IMR-90 (cell line): ENCODE data around the gene PDGFD. TPM values are rescaled to one million over a fixed set of nuclear protein-coding genes. Genes with fewer than 3 reads are reported as not detected.
A peak's percentile ranks its signal among the peaks of the same experiment; 100 is the strongest.

Source experiments
- ATAC-seq: fragments of 200-7000 bp; cut with Tn5 transposase; 2 replicates; pipeline ENCODE4 v1.9.1; 2020; ENCODE audit warnings: low read depth, mild to moderate bottlenecking, moderate library complexity
- BruUV-seq: library from RNA; stranded (reverse); fragments of 400-500 nt; replicated peaks from 2 replicates; lab custom pipeline; 2021; lab: Mats Ljungman, UMichigan
- CTCF ChIA-PET: fragments of 300-600 bp; formaldehyde crosslinking; extraction: SDS; loops from one replicate; lab custom pipeline; 2021; ENCODE audit warnings: antibody characterized with exemption; lab: Yijun Ruan, JAX
- POLR2A ChIA-PET: fragments of 300-600 bp; sonication (Branson Sonifier 250); formaldehyde crosslinking; loops from one replicate; lab custom pipeline; 2022; ENCODE audit warnings: antibody characterized with exemption; ENCODE audit not compliant: unreplicated experiment; lab: Charles Lee
- DNase-seq: peaks from one replicate; pipeline ENCODE4 v3.0.0; 2013
- H2AFZ ChIP-seq: replicated peaks from 2 replicates; pipeline ENCODE3; 2013; ENCODE audit warnings: low read length, mild to moderate bottlenecking; ENCODE audit not compliant: poor library complexity
- H2AK5ac ChIP-seq: 2 replicates; pipeline ENCODE4 v1.6.1; 2013; ENCODE audit warnings: low read depth, low read length, inconsistent platforms
- H2AK9ac ChIP-seq: replicated peaks from 2 replicates; pipeline ENCODE3; 2013; ENCODE audit warnings: mild to moderate bottlenecking, low read depth, low read length, moderate library complexity; ENCODE audit not compliant: poor library complexity
- H2BK120ac ChIP-seq: 2 replicates; pipeline ENCODE4 v1.6.1; 2013; ENCODE audit warnings: low read depth, low read length, inconsistent platforms
- H2BK15ac ChIP-seq: 3 replicates; pipeline ENCODE4 v1.6.1; 2013; ENCODE audit warnings: low read depth, low read length, inconsistent platforms
- H2BK20ac ChIP-seq: 2 replicates; pipeline ENCODE4 v1.6.1; 2013; ENCODE audit warnings: low read depth, mild to moderate bottlenecking, inconsistent platforms, low read length, moderate library complexity
- H2BK5ac ChIP-seq: 2 replicates; pipeline ENCODE4 v1.6.1; 2013; ENCODE audit warnings: mild to moderate bottlenecking, low read depth, low read length, inconsistent platforms; ENCODE audit not compliant: poor library complexity, severe bottlenecking
- H3K14ac ChIP-seq: replicated peaks from 2 replicates; pipeline ENCODE4 v1.6.1; 2013; ENCODE audit warnings: low read depth, low read length, inconsistent platforms
- H3K18ac ChIP-seq: 2 replicates; pipeline ENCODE4 v1.6.1; 2013; ENCODE audit warnings: low read depth, low read length, control low read depth
- H3K23ac ChIP-seq: 2 replicates; pipeline ENCODE4 v1.6.1; 2013; ENCODE audit warnings: low read depth, low read length, inconsistent platforms
- H3K27ac ChIP-seq: 2 replicates; pipeline ENCODE4 v1.5.1; 2013; ENCODE audit warnings: mild to moderate bottlenecking, control low read depth, low read length; ENCODE audit not compliant: insufficient read depth
- H3K27me3 ChIP-seq: 2 replicates; pipeline ENCODE4 v1.6.1; 2013; ENCODE audit warnings: low read length; ENCODE audit not compliant: control insufficient read depth, insufficient read depth
- H3K36me3 ChIP-seq: 2 replicates; pipeline ENCODE4 v1.6.1; 2013; ENCODE audit warnings: low read length, mixed read lengths; ENCODE audit not compliant: control insufficient read depth, insufficient read depth
- H3K4ac ChIP-seq: 2 replicates; pipeline ENCODE4 v1.6.1; 2013; ENCODE audit warnings: low read depth, low read length, inconsistent platforms
- H3K4me1 ChIP-seq: 2 replicates; pipeline ENCODE4 v1.6.1; 2013; ENCODE audit warnings: low read length, mixed read lengths; ENCODE audit not compliant: control insufficient read depth, insufficient read depth
- H3K4me2 ChIP-seq: 2 replicates; pipeline ENCODE4 v1.6.1; 2013; ENCODE audit warnings: low read depth, mild to moderate bottlenecking, control low read depth, low read length, moderate library complexity
- H3K4me3 ChIP-seq: 2 replicates; pipeline ENCODE4 v1.5.1; 2013; ENCODE audit warnings: low read depth, mild to moderate bottlenecking, control low read depth, low read length, moderate library complexity; ENCODE audit not compliant: insufficient read depth
- H3K56ac ChIP-seq: 2 replicates; pipeline ENCODE4 v1.6.1; 2013; ENCODE audit warnings: low read length, inconsistent platforms; ENCODE audit not compliant: insufficient read depth; ENCODE audit errors: extremely low read depth
- H3K79me1 ChIP-seq, 2 experiments: 2 replicates each; pipeline ENCODE4 v1.6.1; 2013; ENCODE audit warnings: low read length in 2 of 2, inconsistent platforms in 1 of 2, low read depth in 1 of 2
- H3K9ac ChIP-seq: 2 replicates; pipeline ENCODE4 v1.6.1; 2013; ENCODE audit warnings: low read depth, low read length, control low read depth
- H3K9me1 ChIP-seq: 2 replicates; pipeline ENCODE4 v1.6.1; 2013; ENCODE audit warnings: low read length, inconsistent platforms; ENCODE audit not compliant: insufficient read depth
- H3K9me3 ChIP-seq: 2 replicates; pipeline ENCODE4 v1.6.1; 2013; ENCODE audit warnings: low read length; ENCODE audit not compliant: control insufficient read depth, insufficient read depth
- H4K20me1 ChIP-seq: 2 replicates; pipeline ENCODE4 v1.6.1; 2013; ENCODE audit warnings: low read length, inconsistent platforms; ENCODE audit not compliant: insufficient read depth
- H4K5ac ChIP-seq: 2 replicates; pipeline ENCODE4 v1.6.1; 2013; ENCODE audit warnings: mild to moderate bottlenecking, low read depth, low read length, control low read depth
- H4K8ac ChIP-seq, 2 experiments: 2 replicates each; pipeline ENCODE4 v1.6.1; 2013; ENCODE audit warnings: low read depth in 2 of 2, low read length in 2 of 2, control low read depth in 1 of 2, inconsistent platforms in 1 of 2
- H4K91ac ChIP-seq: 2 replicates; pipeline ENCODE4 v1.6.1; 2013; ENCODE audit warnings: low read depth, low read length, inconsistent platforms; ENCODE audit not compliant: insufficient read depth
- CEBPB ChIP-seq: IDR thresholded peaks from 2 replicates; pipeline ENCODE4 v1.6.1; 2012; ENCODE audit warnings: low read depth, low read length, improper control_type of control experiment
- MAFK ChIP-seq: IDR thresholded peaks from 2 replicates; pipeline ENCODE4 v1.6.1; 2012; ENCODE audit warnings: low read depth, low read length, improper control_type of control experiment
- MAZ ChIP-seq: IDR thresholded peaks from 2 replicates; pipeline ENCODE4 v1.6.1; 2012; ENCODE audit warnings: low read depth, mild to moderate bottlenecking, low read length, improper control_type of control experiment, moderate library complexity, borderline replicate concordance
- RAD21 ChIP-seq: IDR thresholded peaks from 2 replicates; pipeline ENCODE4 v1.6.1; 2012; ENCODE audit warnings: low read length, improper control_type of control experiment
- dilution Hi-C: fragments of 300-500 bp; cut with HindIII; formaldehyde crosslinking; loops from one replicate; pipeline ENCODE4 v1.14.3; 2018; ENCODE audit warnings: low sequenced_read_pairs; ENCODE audit not compliant: unreplicated experiment
- in situ Hi-C: fragments of 300-500 bp; cut with MboI; formaldehyde crosslinking; loops from 3 replicates; pipeline ENCODE4 v1.14.3; 2019; ENCODE audit warnings: low sequenced_read_pairs, inconsistent platforms, mixed read lengths
- intact Hi-C: fragments of 100-400 bp; cut with micrococcal nuclease; formaldehyde crosslinking; loops from 2 replicates; pipeline ENCODE4 v1.10.0; 2022
- polyA plus RNA-seq, 3 experiments: library from polyadenylated mRNA; depleted of rRNA; stranded (reverse); fragments of >200 nt; gene quantifications; 2 replicates each; pipeline ENCODE4 v1.2.3, GENCODE V29; 2012; ENCODE audit warnings: low replicate concordance in 1 of 3
- total RNA-seq: library from RNA; depleted of rRNA; stranded (reverse); fragments of >200 nt; gene quantifications from 2 replicates; pipeline ENCODE4 v1.2.3, GENCODE V29; 2012

PDGFD gene
- total and polyA plus RNA-seq, 2 of the 4 experiments (the other 2 are of a cell fraction) = 2.1 to 3.0 TPM

DNA sequence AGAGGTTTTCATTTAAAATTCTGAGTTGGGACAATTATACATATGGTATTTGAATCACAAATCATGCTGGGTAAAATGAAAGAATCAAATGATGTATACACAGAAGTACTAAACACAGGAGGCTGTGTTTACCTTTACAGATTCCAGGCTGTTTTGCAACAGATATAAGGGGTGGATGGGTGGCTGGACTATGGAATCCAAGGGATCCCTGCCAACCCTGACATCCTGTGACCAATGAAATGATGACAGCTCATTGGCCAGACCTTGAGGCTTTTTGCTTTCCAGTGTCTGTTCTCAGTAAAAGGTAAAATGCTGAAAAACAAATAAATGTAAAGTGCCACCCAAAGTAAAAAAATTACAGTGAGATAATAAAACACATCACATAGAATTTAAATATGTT, 130.8 kb downstream of the PDGFD start:
- Histone ChIP-seq H3K27ac (peak overlapping the region; percentile 100; the same call in 1 of the 2 replicates), H3K4me3 (no peak overlapping the region), H2AFZ (no peak overlapping the region), H3K4me2 (no peak overlapping the region), H3K56ac (no peak overlapping the region), H3K27me3 (no peaks in the 10 kb centered on the region), H3K4me1 (peaks cover 4% of the 10 kb centered on the region), H3K23ac (no peak overlapping the region), H2BK120ac (peak overlapping the region; percentile 99; the same call in 1 of the 2 replicates), H2BK5ac (peak overlapping the region; percentile 97), H3K18ac (no peak overlapping the region; the same call in 1 of the 2 replicates), H4K91ac (no peak overlapping the region), H4K20me1 (no peaks in the 10 kb centered on the region), H3K79me1 (no peaks in the 10 kb centered on the region), H4K5ac (no peak overlapping the region), H3K14ac (no peak overlapping the region), H4K8ac (no peak overlapping the region; a peak in 1 of 4 replicates), H3K4ac (no peak overlapping the region), H3K9me1 (no peaks in the 10 kb centered on the region), H3K9ac (no peak overlapping the region), H3K9me3 (no peaks in the 10 kb centered on the region), H3K36me3 (no peaks in the 10 kb centered on the region), H2AK5ac (no peak overlapping the region), H2BK15ac (no peak overlapping the region), H2BK20ac (no peak overlapping the region), H2AK9ac (no peak overlapping the region)
- TF ChIP-seq CEBPB = peak; percentile 97
- no peak for TF ChIP-seq MAZ
- TF ChIP-seq MAFK = no peak
- TF ChIP-seq RAD21 = no peak
- ChIA-PET POLR2A (interaction anchor here (0.6 kb wide), 1 partner anchor 407 kb away, joined by 3 read pairs; no protein-coding TSS in a partner anchor), CTCF (no interaction called here)
- intact Hi-C loops (no loop called here), in situ Hi-C loops (no loop called here), dilution Hi-C loops (no loop called here)
- peak; percentile 97 for ATAC-seq
- DNase-seq = peak; percentile 97
- BruUV-seq = no TSS peak
